H1 (cell line): ENCODE measurements around the gene SGCE. TPM values are rescaled to one million over a fixed set of nuclear protein-coding genes. Genes with fewer than 3 reads are reported as not detected.

Source experiments
- BACH1 ChIP-seq: IDR thresholded peaks from 2 replicates; pipeline ENCODE4 v1.6.1; 2012; ENCODE audit warnings: low read length, improper control_type of control experiment
- CBX5 ChIP-seq: fragments of 300-800, 300-1000 bp; sonication (generic); IDR thresholded peaks from 2 replicates; pipeline ENCODE4 v1.7.1; 2016; ENCODE audit warnings: antibody characterized with exemption, low read length, low read depth
- CHD1 ChIP-seq: IDR thresholded peaks from 2 replicates; pipeline ENCODE4 v1.6.1; 2012; ENCODE audit warnings: low read depth, low read length, improper control_type of control experiment
- EZH2 ChIP-seq: fragments of 200-600 bp; sonication (generic); IDR thresholded peaks from 2 replicates; pipeline ENCODE4 v1.7.1; 2012; ENCODE audit warnings: low read depth, mild to moderate bottlenecking, moderate library complexity, low read length, inconsistent platforms; ENCODE audit not compliant: severe bottlenecking
- KDM4A ChIP-seq: IDR thresholded peaks from one replicate; pipeline ENCODE4 v1.7.1; 2012; ENCODE audit warnings: low read depth, mild to moderate bottlenecking, moderate library complexity, low read length, inconsistent platforms; ENCODE audit not compliant: severe bottlenecking
- RNF2 ChIP-seq: fragments of 200-900, 300-1000 bp; sonication (generic); IDR thresholded peaks from 2 replicates; pipeline ENCODE4 v1.7.1; 2016; ENCODE audit warnings: borderline replicate concordance, low read depth, mild to moderate bottlenecking, antibody characterized with exemption, low read length; ENCODE audit not compliant: poor library complexity, severe bottlenecking; ENCODE audit errors: missing control alignments
- SP2 ChIP-seq: IDR thresholded peaks from 2 replicates; pipeline ENCODE4 v1.6.1; 2012; ENCODE audit warnings: mild to moderate bottlenecking, low read length, inconsistent platforms
- SRF ChIP-seq: IDR thresholded peaks from 2 replicates; pipeline ENCODE4 v1.6.1; 2011; ENCODE audit warnings: mild to moderate bottlenecking, low read depth, low read length, moderate library complexity
- TBP ChIP-seq: IDR thresholded peaks from 2 replicates; pipeline ENCODE4 v1.6.1; 2011; ENCODE audit warnings: low read depth, low read length, improper control_type of control experiment
- polyA plus RNA-seq, 7 experiments: library from polyadenylated mRNA; depleted of rRNA in 3 of 7; stranded (reverse) in 5 of 7; unstranded in 2 of 7; fragments of >200 nt in 5 of 7; fragments of 200-250 nt in 2 of 7; gene quantifications; 1 replicate in 5 of 7; 2 replicates in 1 of 7; 4 replicates in 1 of 7; pipeline versions ENCODE4 v1.2.1 to v1.2.3, GENCODE V29; 2011 to 2013; ENCODE audit warnings: missing spikeins in 2 of 7, mixed read lengths in 2 of 7
- total RNA-seq: library from RNA; stranded (reverse); fragmentation: NEBNext Ultra II Directional; extraction: Animal tissue kit (Norgen Biotek cat#: 25700); gene quantifications from 2 replicates; pipeline ENCODE4 v1.2.1, GENCODE V29; 2021
- TF ChIP-seq, protein P1 (sequence below): fragments of 300-600 bp; sonication (generic); IDR thresholded peaks from 2 replicates; pipeline ENCODE4 v1.7.1; 2012; ENCODE audit warnings: low read length, moderate library complexity, mild to moderate bottlenecking, inconsistent platforms; ENCODE audit not compliant: insufficient replicate concordance
- TF ChIP-seq, protein P2 (sequence below): IDR thresholded peaks from 2 replicates; pipeline ENCODE4 v1.6.1; 2012; ENCODE audit warnings: inconsistent platforms

Gene SGCE
- total and polyA plus RNA-seq, 2 of the 8 experiments (the other 6 are each of a cell fraction or from before 2014, with no cell fraction given), result 12.8 to 25.0 TPM

DNA sequence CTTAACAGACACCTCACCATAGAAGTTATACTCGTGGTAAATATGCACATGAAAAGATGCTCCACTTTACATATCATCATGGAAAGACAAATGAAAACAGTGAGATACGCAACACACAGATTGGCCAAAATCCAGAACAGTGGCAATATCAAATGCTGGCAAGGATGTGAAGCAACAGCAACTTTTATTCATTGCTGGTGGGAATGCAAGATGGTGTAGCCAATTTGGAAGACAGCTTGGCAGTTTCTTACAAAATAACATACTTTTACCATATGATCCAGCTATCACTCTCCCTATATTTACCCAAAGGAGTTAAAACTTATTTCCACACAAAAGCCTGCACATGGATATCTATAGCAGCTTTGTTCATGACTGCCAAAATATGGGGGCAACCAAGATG lies 46.4 kb downstream of the SGCE start (continued):
- TF ChIP-seq, protein P1, sequence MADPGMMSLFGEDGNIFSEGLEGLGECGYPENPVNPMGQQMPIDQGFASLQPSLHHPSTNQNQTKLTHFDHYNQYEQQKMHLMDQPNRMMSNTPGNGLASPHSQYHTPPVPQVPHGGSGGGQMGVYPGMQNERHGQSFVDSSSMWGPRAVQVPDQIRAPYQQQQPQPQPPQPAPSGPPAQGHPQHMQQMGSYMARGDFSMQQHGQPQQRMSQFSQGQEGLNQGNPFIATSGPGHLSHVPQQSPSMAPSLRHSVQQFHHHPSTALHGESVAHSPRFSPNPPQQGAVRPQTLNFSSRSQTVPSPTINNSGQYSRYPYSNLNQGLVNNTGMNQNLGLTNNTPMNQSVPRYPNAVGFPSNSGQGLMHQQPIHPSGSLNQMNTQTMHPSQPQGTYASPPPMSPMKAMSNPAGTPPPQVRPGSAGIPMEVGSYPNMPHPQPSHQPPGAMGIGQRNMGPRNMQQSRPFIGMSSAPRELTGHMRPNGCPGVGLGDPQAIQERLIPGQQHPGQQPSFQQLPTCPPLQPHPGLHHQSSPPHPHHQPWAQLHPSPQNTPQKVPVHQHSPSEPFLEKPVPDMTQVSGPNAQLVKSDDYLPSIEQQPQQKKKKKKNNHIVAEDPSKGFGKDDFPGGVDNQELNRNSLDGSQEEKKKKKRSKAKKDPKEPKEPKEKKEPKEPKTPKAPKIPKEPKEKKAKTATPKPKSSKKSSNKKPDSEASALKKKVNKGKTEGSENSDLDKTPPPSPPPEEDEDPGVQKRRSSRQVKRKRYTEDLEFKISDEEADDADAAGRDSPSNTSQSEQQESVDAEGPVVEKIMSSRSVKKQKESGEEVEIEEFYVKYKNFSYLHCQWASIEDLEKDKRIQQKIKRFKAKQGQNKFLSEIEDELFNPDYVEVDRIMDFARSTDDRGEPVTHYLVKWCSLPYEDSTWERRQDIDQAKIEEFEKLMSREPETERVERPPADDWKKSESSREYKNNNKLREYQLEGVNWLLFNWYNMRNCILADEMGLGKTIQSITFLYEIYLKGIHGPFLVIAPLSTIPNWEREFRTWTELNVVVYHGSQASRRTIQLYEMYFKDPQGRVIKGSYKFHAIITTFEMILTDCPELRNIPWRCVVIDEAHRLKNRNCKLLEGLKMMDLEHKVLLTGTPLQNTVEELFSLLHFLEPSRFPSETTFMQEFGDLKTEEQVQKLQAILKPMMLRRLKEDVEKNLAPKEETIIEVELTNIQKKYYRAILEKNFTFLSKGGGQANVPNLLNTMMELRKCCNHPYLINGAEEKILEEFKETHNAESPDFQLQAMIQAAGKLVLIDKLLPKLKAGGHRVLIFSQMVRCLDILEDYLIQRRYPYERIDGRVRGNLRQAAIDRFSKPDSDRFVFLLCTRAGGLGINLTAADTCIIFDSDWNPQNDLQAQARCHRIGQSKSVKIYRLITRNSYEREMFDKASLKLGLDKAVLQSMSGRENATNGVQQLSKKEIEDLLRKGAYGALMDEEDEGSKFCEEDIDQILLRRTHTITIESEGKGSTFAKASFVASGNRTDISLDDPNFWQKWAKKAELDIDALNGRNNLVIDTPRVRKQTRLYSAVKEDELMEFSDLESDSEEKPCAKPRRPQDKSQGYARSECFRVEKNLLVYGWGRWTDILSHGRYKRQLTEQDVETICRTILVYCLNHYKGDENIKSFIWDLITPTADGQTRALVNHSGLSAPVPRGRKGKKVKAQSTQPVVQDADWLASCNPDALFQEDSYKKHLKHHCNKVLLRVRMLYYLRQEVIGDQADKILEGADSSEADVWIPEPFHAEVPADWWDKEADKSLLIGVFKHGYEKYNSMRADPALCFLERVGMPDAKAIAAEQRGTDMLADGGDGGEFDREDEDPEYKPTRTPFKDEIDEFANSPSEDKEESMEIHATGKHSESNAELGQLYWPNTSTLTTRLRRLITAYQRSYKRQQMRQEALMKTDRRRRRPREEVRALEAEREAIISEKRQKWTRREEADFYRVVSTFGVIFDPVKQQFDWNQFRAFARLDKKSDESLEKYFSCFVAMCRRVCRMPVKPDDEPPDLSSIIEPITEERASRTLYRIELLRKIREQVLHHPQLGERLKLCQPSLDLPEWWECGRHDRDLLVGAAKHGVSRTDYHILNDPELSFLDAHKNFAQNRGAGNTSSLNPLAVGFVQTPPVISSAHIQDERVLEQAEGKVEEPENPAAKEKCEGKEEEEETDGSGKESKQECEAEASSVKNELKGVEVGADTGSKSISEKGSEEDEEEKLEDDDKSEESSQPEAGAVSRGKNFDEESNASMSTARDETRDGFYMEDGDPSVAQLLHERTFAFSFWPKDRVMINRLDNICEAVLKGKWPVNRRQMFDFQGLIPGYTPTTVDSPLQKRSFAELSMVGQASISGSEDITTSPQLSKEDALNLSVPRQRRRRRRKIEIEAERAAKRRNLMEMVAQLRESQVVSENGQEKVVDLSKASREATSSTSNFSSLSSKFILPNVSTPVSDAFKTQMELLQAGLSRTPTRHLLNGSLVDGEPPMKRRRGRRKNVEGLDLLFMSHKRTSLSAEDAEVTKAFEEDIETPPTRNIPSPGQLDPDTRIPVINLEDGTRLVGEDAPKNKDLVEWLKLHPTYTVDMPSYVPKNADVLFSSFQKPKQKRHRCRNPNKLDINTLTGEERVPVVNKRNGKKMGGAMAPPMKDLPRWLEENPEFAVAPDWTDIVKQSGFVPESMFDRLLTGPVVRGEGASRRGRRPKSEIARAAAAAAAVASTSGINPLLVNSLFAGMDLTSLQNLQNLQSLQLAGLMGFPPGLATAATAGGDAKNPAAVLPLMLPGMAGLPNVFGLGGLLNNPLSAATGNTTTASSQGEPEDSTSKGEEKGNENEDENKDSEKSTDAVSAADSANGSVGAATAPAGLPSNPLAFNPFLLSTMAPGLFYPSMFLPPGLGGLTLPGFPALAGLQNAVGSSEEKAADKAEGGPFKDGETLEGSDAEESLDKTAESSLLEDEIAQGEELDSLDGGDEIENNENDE, result no peak
- no peak for TF ChIP-seq CBX5
- no peak for TF ChIP-seq SRF
- TF ChIP-seq, protein P2, sequence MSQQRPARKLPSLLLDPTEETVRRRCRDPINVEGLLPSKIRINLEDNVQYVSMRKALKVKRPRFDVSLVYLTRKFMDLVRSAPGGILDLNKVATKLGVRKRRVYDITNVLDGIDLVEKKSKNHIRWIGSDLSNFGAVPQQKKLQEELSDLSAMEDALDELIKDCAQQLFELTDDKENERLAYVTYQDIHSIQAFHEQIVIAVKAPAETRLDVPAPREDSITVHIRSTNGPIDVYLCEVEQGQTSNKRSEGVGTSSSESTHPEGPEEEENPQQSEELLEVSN, result no peak
- TF ChIP-seq RNF2, result no peak
- no peak for TF ChIP-seq KDM4A
- no peak for TF ChIP-seq BACH1
- no peak for TF ChIP-seq SP2
- TF ChIP-seq EZH2, result no peak
- TF ChIP-seq TBP, result no peak
- TF ChIP-seq CHD1, result no peak
